ENCODE data around the gene DNAH11. TPM values are rescaled to one million over a fixed set of nuclear protein-coding genes. Genes with fewer than 3 reads are reported as not detected.

DNAH11 gene
- total RNA-seq, 4 donors from 2014 or later, result 0.10 to 0.62 (median 0.23) TPM

- TF ChIP-seq POLR2A (IDR thresholded peaks at IDR 0.05), result no peak
- TF ChIP-seq CTCF (IDR thresholded peaks at IDR 0.05 in 4 of 5, conservative IDR thresholded peaks at IDR 0.05 in 1 of 5), result no peak
- DNase-seq (no peak), ATAC-seq (no peak)
- H3K27ac ChIP-seq, result no peak overlapping the region
- no peaks in the 10 kb centered on the region for H3K9me3 ChIP-seq
- no peaks in the 10 kb centered on the region for H3K36me3 ChIP-seq
- in situ Hi-C loops (cut with MboI; ENCODE audit: low sequenced_read_pairs in 4 of 4) (no loop called here), intact Hi-C loops (cut with DNase I; ENCODE audit: low total_unique reads) (no loop called here)
- no peak overlapping the region for H3K4me3 ChIP-seq
- H3K4me1 ChIP-seq, result no peaks in the 10 kb centered on the region
- no peaks in the 10 kb centered on the region for H3K27me3 ChIP-seq
These were observed 96.5 kb downstream of the DNAH11 start for GRCh38 chr7:21639206-21639868.

GRCh38 chr7:21640105-21640504 lies 97.3 kb downstream of the DNAH11 start:
- Histone ChIP-seq H3K36me3 (no peaks in the 10 kb centered on the region), H3K27me3 (no peaks in the 10 kb centered on the region), H3K27ac (no peak overlapping the region), H3K9me3 (no peaks in the 10 kb centered on the region), H3K4me3 (no peak overlapping the region), H3K4me1 (no peaks in the 10 kb centered on the region)
- intact Hi-C loops (cut with DNase I; ENCODE audit: low total_unique reads), result no loop called here
- TF ChIP-seq POLR2A (IDR thresholded peaks at IDR 0.05) (no peak), CTCF (IDR thresholded peaks at IDR 0.05 in 4 of 5, conservative IDR thresholded peaks at IDR 0.05 in 1 of 5) (no peak)
- no peak for DNase-seq
- no peak for ATAC-seq
- in situ Hi-C loops (cut with MboI; ENCODE audit: low sequenced_read_pairs in 4 of 4), result no loop called here

GRCh38 chr7:21641546-21641945 lies 98.7 kb downstream of the DNAH11 start:
- H3K4me1 ChIP-seq, result no peaks in the 10 kb centered on the region
- no peaks in the 10 kb centered on the region for H3K36me3 ChIP-seq
- no peaks in the 10 kb centered on the region for H3K27me3 ChIP-seq
- intact Hi-C loops (cut with DNase I; ENCODE audit: low total_unique reads), result no loop called here
- ATAC-seq, result no peak
- DNase-seq, result no peak
- H3K4me3 ChIP-seq, result no peak overlapping the region
- no peaks in the 10 kb centered on the region for H3K9me3 ChIP-seq
- in situ Hi-C loops (cut with MboI; ENCODE audit: low sequenced_read_pairs in 4 of 4), result no loop called here
- TF ChIP-seq CTCF (IDR thresholded peaks at IDR 0.05 in 4 of 5, conservative IDR thresholded peaks at IDR 0.05 in 1 of 5), result no peak
- TF ChIP-seq POLR2A (IDR thresholded peaks at IDR 0.05), result no peak
- no peak overlapping the region for H3K27ac ChIP-seq

- ATAC-seq (no peak), DNase-seq (no peak)
- Histone ChIP-seq H3K36me3 (no peaks in the 10 kb centered on the region), H3K9me3 (no peaks in the 10 kb centered on the region), H3K4me1 (no peaks in the 10 kb centered on the region), H3K27me3 (no peaks in the 10 kb centered on the region), H3K4me3 (no peak overlapping the region), H3K27ac (no peak overlapping the region)
- in situ Hi-C loops (cut with MboI; ENCODE audit: low sequenced_read_pairs in 4 of 4) (no loop called here), intact Hi-C loops (cut with DNase I; ENCODE audit: low total_unique reads) (no loop called here)
- TF ChIP-seq CTCF (IDR thresholded peaks at IDR 0.05 in 4 of 5, conservative IDR thresholded peaks at IDR 0.05 in 1 of 5) (no peak), POLR2A (IDR thresholded peaks at IDR 0.05) (no peak)
These were observed 99.6 kb downstream of the DNAH11 start for GRCh38 chr7:21642422-21642821.

DNA sequence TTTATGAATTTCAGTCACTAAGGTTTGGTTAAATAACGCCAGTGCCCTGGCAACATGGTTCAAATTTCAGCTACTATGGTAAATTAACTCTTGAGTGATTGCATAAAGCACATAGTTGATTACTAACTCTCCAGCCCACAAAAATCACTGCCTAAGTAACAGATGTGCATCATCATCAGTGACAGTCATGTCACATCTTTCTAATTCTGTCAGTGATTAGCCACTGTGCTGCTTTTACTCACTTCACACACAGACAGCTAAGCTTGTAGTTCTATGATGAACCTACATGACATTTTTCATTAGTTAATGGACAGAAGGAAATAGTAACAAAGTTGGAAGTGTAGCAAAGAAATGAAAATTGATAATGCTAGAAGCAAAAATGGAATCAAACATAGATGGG lies 108.9 kb downstream of the DNAH11 start:
- TF ChIP-seq CTCF (IDR thresholded peaks at IDR 0.05 in 4 of 5, conservative IDR thresholded peaks at IDR 0.05 in 1 of 5), result no peak
- Histone ChIP-seq H3K4me1 (no peaks in the 10 kb centered on the region), H3K27me3 (no peaks in the 10 kb centered on the region), H3K4me3 (no peak overlapping the region), H3K27ac (no peak overlapping the region), H3K36me3 (no peaks in the 10 kb centered on the region), H3K9me3 (no peaks in the 10 kb centered on the region)
- DNase-seq (no peak), ATAC-seq (no peak)
- in situ Hi-C loops (cut with MboI; ENCODE audit: low sequenced_read_pairs in 4 of 4) (no loop called here), intact Hi-C loops (cut with DNase I; ENCODE audit: low total_unique reads) (no loop called here)
